HG03378 (cell line): Measurements from ENCODE around the gene ZNF503.

Experiments used
- ATAC-seq: cut with Tn5 transposase; IDR thresholded peaks from one replicate; pipeline ENCODE4 v1.9.1; 2021; ENCODE audit warnings: mild to moderate bottlenecking, moderate library complexity; ENCODE audit not compliant: unreplicated experiment

Gene ZNF503

DNA sequence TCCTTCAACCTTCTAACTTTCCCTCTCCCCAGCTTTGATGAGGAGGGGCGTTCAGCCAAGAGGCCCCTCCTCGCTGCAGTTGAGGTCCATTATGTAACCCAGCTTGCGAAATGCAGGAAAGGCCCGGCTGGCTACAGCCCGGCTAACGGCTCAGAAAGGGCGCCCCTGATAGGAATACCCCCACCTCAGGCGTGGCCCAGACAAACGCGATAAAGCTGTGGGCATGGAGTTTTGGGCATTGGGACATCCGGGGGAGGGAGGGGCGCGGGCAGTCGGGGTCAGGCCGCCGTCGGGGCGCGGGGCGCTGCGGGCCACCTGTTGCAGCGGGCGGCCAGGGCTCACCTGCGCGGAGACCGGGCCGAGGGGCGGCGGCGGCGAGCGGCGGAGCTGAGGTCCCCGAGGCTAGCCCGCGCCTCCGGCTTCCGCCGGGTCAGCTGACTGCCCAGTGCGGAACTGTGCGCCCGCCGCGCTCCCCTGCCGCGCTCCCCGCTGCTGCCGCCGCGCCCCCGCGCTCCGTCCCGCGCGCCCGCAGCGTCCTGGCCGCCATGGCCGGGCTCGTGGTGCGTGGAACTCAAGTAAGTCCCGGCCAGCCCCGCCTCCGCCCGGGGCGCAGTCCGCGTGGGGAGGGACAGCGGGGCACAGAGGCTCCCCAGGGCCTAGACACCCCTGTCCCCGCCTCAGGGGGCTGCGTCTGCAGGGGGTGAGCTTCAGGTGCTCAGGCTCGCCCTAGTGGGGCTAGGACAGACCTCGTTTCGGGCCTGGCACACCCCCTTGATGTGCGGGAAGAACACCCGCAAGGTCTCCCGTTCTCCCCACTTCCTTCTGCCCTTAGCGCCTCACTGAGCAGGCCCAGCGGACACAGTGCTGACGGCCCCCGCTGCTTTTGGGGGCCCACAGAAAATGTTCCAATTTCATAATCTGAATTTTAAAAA is 29.9 kb upstream of the ZNF503 start, which contains the start of gene LRMDA:
Gene LRMDA, plus strand, starts transcription at position 445 of the 932 bp plus-strand sequence.
- ATAC-seq: no peak

DNA sequence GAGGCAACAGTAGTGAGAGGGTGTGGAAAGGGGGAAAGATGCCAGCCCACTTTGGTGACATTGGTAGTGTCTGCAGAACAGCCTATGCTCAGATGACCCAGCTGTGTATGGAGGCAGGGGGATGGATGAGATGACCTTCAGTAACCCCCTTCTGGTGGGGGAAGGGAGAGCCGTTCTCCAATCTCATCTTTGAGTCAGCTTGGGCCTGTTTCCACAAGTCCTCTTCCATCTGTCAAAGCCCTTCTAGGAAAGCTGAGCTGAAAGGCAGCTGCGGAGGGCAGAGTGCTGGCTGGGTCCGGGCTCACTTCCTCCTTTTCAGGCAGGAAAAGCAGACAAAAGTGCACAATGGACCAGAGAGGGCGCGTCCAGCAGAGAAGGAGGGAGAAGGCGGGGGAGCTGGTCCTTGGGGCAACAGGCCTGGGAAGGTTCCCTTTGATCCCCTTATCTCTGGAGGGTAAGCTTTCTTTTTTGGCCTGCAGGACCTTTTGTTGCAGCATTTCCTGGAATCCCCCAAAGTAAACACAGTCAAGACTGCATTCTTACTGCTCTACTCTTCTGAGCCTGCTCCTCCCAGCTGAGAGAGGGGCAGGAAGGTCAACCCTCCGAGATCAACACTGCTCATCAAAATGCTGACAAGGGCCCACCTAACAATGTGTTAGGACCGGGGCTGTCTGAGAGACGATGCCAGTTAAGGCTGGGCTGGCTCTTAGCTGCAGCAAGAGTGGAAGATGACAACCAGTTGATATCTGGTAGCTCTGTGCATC is 28.6 kb upstream of the ZNF503 start:
- ATAC-seq: no peak

GRCh38 chr10:75429159-75429827 is 27.7 kb upstream of the ZNF503 start:
- no peak for ATAC-seq

- ATAC-seq: no peak
Measured at GRCh38 chr10:75428434-75429158, 27.0 kb upstream of the ZNF503 start.

GRCh38 chr10:75427951-75428350 is 26.4 kb upstream of the ZNF503 start:
- ATAC-seq: no peak

DNA sequence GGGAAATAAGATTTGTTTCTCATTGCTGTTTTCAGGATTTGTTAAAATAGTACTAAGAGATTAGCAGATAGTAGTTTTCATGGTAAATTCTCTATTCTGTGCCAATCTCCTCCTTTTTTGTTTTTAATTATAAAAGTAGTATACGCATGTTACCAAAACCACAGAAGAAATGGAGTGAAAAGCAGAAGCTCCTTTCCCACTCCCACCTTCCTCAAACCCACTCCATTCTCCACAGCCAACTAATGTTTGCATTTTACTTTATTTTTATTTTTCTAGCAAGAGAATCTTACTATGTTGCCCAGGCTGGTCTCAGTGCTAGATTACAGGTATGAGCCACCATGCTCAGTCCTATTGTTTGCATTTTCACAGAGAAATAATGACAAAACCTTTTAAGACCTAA is 25.3 kb upstream of the ZNF503 start:
- no peak for ATAC-seq

DNA sequence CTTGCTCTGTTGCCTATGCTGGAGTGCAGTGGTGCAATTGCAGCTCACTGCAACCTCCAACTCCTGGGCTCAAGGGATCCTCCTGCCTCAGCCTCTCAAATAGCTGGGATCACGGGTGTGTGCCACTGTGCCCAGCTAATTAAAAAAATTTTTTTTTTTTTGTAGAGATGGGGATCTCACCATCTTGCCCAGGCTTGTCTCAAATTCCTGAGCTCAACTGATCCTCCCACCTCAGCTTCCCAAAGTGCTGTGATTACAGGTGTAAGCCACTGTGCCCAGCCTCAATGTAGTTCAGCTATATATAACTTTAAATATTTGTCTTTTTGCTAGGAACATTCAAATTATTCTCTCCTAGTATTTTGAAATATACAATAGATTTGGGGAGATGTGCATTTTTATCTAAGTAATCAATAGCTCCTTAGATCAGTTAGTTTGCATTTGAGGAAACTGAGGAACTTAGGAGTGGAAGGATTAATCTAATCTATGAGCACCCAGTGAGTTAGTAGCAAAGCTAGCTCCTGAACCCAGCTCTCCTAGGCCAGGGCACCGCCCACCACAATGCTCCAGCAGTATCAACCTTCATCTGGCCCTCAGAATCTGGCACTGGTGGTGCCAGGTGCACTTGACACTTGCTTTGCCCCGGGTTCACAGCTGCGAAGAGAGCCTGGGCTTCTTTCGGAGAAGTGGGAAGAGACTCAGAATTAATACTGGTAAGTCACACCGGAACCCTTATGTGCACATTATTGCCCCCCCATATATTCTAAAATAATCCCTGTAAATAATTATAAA is 23.9 kb upstream of the ZNF503 start:
- no peak for ATAC-seq

- ATAC-seq: no peak
Measured at GRCh38 chr10:75424571-75424970, 23.0 kb upstream of the ZNF503 start.

- no peak for ATAC-seq
Measured at GRCh38 chr10:75422913-75423312, 21.3 kb upstream of the ZNF503 start.

DNA sequence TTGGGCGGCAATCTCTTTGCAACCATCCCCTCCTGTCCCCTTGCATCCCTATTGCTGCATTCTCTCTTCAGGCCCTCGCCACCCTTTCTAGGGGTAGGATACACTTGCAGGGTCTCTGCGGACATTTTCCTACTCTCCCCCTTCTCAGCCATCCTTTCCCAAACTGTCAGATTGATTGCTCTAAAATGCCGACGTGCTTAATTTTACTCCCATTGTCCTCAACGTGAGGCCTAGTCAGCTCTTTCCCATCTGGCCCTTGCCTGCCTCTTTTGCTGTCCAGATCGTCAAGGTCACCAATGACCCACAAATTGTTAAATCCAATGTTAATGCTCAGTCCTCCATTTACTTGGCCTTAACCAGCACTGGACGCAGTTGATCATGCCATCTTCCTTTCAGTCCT is 17.1 kb upstream of the ZNF503 start:
- no peak for ATAC-seq

DNA sequence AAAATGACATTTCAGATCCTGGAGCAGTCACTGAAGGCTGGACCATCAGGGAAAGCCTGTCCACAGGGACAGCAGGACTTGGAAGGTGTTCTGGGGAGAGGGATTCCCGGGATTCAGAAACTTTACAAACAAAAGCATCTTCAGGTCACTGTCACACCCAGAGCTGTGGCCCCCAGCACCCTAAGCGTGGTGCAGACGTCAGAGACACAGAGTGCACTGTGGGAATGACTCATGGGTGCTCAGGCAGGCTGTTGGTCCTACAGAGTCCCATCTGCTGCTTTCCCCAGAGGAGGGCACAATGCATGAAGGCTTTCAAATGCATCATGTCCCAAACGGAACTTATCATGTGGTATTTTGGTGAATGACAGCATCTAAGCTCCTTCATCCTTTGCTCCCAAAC is 16.7 kb upstream of the ZNF503 start:
- no peak for ATAC-seq

- ATAC-seq: no peak
Measured at GRCh38 chr10:75417522-75417927, 16.0 kb upstream of the ZNF503 start.

- ATAC-seq: no peak
Measured at GRCh38 chr10:75414527-75414926, 13.0 kb upstream of the ZNF503 start.

- ATAC-seq: no peak
Measured at GRCh38 chr10:75410132-75411005, 8.8 kb upstream of the ZNF503 start.

- ATAC-seq: no peak
Measured at GRCh38 chr10:75408911-75409885, 7.6 kb upstream of the ZNF503 start.

- no peak for ATAC-seq
Measured at GRCh38 chr10:75408509-75408875, 6.9 kb upstream of the ZNF503 start.

- ATAC-seq: no peak
Measured at GRCh38 chr10:75407713-75408508, 6.3 kb upstream of the ZNF503 start.
